Esophagus muscularis mucosa (tissue), 4 donors: ENCODE measurements around the gene PHC2. TPM values are rescaled to one million over a fixed set of nuclear protein-coding genes. Genes with fewer than 3 reads are reported as not detected.

Experiments used
- DNase-seq: peaks from one replicate; pipeline ENCODE4 v3.0.0-alpha.2; 2017; ENCODE audit errors: extremely low spot score
- H3K27ac ChIP-seq, 4 donors: fragments of 200-600 bp; sonication (generic); replicated peaks in 1 of 4; 1 replicate in 3 of 4; 2 replicates in 1 of 4; pipeline ENCODE4 v1.5.1; 2016 to 2019; ENCODE audit warnings: mild to moderate bottlenecking in 1 of 4
- H3K27me3 ChIP-seq, 4 donors: fragments of 200-600 bp; sonication (generic); one replicate each; pipeline versions ENCODE4 v1.5.1 to v1.6.0; 2016 to 2019
- H3K36me3 ChIP-seq, 4 donors: fragments of 200-600 bp; sonication (generic); one replicate each; pipeline ENCODE4 v1.5.1; 2016 to 2019
- H3K4me1 ChIP-seq, 4 donors: fragments of 200-600 bp; sonication (generic); one replicate each; pipeline ENCODE4 v1.5.1; 2016 to 2019
- H3K4me3 ChIP-seq, 4 donors: fragments of 200-600 bp; sonication (generic); 1 replicate in 2 of 4; 2 replicates in 2 of 4; pipeline ENCODE4 v1.5.1; 2016 to 2019; ENCODE audit warnings: mild to moderate bottlenecking in 4 of 4, moderate library complexity in 1 of 4
- H3K9me3 ChIP-seq, 4 donors: fragments of 200-600 bp; sonication (generic); 1 replicate in 3 of 4; 2 replicates in 1 of 4; pipeline ENCODE4 v1.5.1; 2016 to 2019
- EP300 ChIP-seq: sonication (generic); formaldehyde crosslinking; IDR thresholded peaks from one replicate; pipeline ENCODE4 v1.6.1; 2017; ENCODE audit warnings: antibody characterized with exemption
- POLR2A ChIP-seq: fragments of 450-650 bp; IDR thresholded peaks from one replicate; pipeline ENCODE4 v1.6.1; 2017; ENCODE audit warnings: antibody characterized with exemption, moderate library complexity, mild to moderate bottlenecking, low read depth
- POLR2AphosphoS5 ChIP-seq, 2 donors: sonication (generic); formaldehyde crosslinking; IDR thresholded peaks; one replicate each; pipeline ENCODE4 v1.6.1; 2017; ENCODE audit warnings: antibody characterized with exemption in 2 of 2
- WGBS: methylation state at CpG from one replicate; pipeline ENCODE4 v1.1.5; 2018; 5-methylcytosine and 5-hydroxymethylcytosine counted together
- intact Hi-C: fragments of 100-400 bp; cut with DNase I; formaldehyde crosslinking; loops from one replicate; pipeline ENCODE4 v1.15.1; 2023
- total RNA-seq, 4 donors: library from RNA; depleted of rRNA; stranded (reverse); fragments of >200 nt; gene quantifications; one replicate each; pipeline versions ENCODE4 v1.1.0 to v1.2.1, GENCODE V29; 2016
- TF ChIP-seq, protein P1 (sequence below), 3 experiments: fragments of 200-600 bp in 2 of 3; fragments of 450-650 bp in 1 of 3; sonication (generic) in 2 of 3; IDR thresholded peaks; one replicate each; pipeline ENCODE4 v1.5.1; 2017 to 2019; ENCODE audit warnings: antibody characterized with exemption in 3 of 3, mild to moderate bottlenecking in 2 of 3, moderate library complexity in 1 of 3

Gene PHC2
- total RNA-seq, 4 donors from 2014 or later = 104 to 274 (median 201) TPM

DNA sequence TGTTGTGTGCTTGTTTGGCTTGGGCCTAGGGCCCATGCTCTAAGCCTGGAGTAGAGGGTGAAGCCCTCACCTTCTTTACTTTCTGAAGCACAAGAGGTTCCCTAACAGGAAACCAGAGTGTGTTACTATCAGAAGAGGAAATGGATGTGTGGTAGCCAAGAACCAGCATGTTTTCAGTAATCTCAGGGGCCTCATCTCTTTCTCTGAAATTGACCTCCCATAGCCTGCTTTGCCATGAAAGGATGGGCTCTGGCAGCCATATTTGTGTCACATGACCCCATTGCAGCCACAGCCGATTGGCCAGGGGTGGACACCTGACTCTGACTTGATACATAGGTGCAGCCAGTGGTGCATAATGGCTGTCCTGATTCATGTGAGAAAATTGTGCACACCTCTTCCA, 128.6 kb downstream of the PHC2 start:
- 85% methylated on average over 1 of the region's 1 CpG for WGBS
- Histone ChIP-seq H3K9me3 (no peaks in the 10 kb centered on the region), H3K4me1 (peaks cover 25 to 44% (median 34%) of the 10 kb centered on the region in 4 donors), H3K4me3 (no peak overlapping the region), H3K36me3 (peaks cover 0 to 18% (median 15%) of the 10 kb centered on the region in 4 donors), H3K27me3 (peaks cover 0 to 11% (median 3%) of the 10 kb centered on the region in 4 donors), H3K27ac (peak overlapping the region in 1 of 4 donors; percentile 50)
- TF ChIP-seq POLR2A = no peak
- TF ChIP-seq, protein P1, sequence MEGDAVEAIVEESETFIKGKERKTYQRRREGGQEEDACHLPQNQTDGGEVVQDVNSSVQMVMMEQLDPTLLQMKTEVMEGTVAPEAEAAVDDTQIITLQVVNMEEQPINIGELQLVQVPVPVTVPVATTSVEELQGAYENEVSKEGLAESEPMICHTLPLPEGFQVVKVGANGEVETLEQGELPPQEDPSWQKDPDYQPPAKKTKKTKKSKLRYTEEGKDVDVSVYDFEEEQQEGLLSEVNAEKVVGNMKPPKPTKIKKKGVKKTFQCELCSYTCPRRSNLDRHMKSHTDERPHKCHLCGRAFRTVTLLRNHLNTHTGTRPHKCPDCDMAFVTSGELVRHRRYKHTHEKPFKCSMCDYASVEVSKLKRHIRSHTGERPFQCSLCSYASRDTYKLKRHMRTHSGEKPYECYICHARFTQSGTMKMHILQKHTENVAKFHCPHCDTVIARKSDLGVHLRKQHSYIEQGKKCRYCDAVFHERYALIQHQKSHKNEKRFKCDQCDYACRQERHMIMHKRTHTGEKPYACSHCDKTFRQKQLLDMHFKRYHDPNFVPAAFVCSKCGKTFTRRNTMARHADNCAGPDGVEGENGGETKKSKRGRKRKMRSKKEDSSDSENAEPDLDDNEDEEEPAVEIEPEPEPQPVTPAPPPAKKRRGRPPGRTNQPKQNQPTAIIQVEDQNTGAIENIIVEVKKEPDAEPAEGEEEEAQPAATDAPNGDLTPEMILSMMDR (IDR thresholded peaks at IDR 0.05) = no peak
- no peak for TF ChIP-seq POLR2AphosphoS5 (IDR thresholded peaks at IDR 0.05)
- TF ChIP-seq EP300 = no peak
- DNase-seq = no peak
- intact Hi-C loops = loop anchor here (5.0 kb wide), 1 partner anchor 125 kb away; no protein-coding TSS in a partner anchor

DNA sequence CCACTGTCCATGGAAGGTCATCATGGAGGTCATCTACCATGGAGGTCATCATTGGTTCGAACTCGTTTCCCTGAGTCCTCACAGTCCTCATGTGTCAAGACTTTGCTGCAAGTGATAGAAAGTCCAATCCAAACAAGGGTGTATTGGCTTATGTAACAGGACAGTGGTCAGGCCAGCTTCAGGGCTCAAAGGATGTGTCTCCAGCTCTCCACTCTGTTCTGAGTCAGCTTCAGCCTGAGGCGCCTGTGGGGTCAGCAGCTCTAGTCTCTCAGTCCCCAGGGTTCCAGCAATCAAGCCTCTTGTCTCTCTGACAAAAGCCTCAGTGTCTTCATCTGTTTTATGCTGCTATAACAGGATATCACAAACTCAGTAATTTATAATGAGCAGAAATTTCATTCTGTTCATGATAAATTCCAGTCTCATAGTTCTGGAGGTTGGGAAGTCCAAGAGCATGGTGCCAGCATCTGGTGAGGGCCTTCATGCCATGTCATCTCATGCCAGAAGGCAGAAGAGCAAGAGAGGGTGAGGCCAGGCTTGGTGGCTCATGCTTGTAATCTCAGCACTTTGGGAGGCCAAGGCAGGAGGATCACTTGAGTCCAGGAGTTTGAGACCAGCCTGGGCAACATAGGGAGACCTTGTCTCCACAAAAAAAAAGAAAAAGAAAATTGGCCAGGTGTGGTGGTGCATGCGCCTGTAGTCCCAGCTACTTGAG, 129.5 kb downstream of the PHC2 start:
- TF ChIP-seq POLR2AphosphoS5 (IDR thresholded peaks at IDR 0.05) (no peak), EP300 (no peak), POLR2A (no peak)
- TF ChIP-seq, protein P1 (IDR thresholded peaks at IDR 0.05) = no peak
- Histone ChIP-seq H3K4me1 (peaks cover 16 to 39% (median 26%) of the 10 kb centered on the region in 4 donors), H3K27me3 (peaks cover 0 to 2% (median under 1%) of the 10 kb centered on the region in 4 donors), H3K9me3 (no peaks in the 10 kb centered on the region), H3K27ac (peak overlapping the region; percentile 18 to 67 (median 54)), H3K36me3 (peaks cover 0 to 26% (median 21%) of the 10 kb centered on the region in 4 donors), H3K4me3 (no peak overlapping the region)
- no peak for DNase-seq
- WGBS = 78% methylated on average over 4 of the region's 4 CpGs
- intact Hi-C loops = loop anchor here (5.0 kb wide), 1 partner anchor 126 kb away; no protein-coding TSS in a partner anchor

DNA sequence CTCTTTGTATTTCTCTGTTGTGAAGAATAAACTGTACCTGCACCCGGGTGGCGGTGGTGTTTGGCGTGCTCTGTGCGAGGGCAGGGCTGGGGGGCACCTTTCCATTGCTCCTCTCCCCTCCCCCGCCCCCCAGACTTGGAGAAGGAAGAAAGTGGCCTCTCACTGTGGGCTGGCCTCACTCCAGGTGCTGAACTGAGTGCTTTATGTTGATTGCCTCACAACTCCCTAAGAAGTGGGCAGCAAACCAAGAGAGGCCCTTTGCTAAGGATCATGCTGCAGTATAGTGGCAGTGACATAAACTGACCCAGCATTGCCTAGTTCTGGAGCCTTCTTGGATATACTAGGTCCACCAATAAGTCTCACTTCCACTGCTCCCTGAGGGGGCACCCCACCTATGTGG, 130.2 kb downstream of the PHC2 start:
- peak overlapping the region; percentile 18 to 67 (median 54) for H3K27ac ChIP-seq

DNA sequence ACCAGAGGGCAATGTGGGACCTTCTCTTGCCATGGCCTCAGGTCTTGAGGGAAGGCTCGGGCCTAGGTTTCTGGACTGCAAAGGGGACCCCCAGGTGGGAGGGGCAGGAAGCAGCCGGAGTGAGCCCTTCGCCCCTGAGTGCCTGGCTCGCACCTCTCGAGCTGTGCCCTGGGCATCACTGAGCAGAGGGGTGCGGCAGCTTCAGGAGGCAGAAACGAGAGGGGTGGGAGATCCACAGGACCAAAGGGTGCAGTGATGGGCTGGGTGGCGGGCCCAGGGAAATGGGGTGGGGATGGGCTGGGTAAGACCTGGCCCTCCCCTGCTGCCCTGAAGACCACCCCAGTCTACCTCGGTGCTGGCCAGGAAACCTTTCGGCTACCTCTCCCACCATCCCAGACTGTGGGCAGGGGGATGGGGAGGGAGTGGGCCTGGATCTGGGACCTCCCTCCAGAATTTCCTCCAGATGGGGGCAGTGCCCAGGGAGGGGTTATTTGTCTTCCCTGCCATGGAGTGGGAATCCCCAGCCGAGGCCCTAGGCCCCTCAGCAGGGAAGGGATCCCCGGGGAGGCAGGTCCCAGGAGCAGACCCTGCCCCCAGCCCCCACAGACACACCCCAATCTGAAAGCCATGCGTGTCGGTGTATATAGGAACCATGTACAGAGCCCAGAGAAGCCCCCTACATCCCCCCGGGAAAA, 131.3 kb downstream of the PHC2 start:
- no peaks in the 10 kb centered on the region for H3K27me3 ChIP-seq
- peaks cover 22 to 53% (median 39%) of the 10 kb centered on the region in 4 donors for H3K4me1 ChIP-seq
- H3K4me3 ChIP-seq = no peak overlapping the region
- no peak for TF ChIP-seq POLR2A
- no peak for TF ChIP-seq POLR2AphosphoS5 (IDR thresholded peaks at IDR 0.05)
- TF ChIP-seq EP300 = no peak
- TF ChIP-seq, protein P1 (IDR thresholded peaks at IDR 0.05) = no peak
- 84% methylated on average over 14 of the region's 15 CpGs for WGBS
- peak overlapping the region in 2 of 4 donors; percentile 50 to 59 for H3K27ac ChIP-seq
- peaks cover 0 to 42% (median 34%) of the 10 kb centered on the region in 4 donors for H3K36me3 ChIP-seq
- intact Hi-C loops = loop anchor here (5.0 to 10.0 kb wide), 3 partner anchors 128 to 168 kb away; no protein-coding TSS in a partner anchor
- DNase-seq = no peak
- H3K9me3 ChIP-seq = no peaks in the 10 kb centered on the region

More for the DNA sequence above, 130.2 kb downstream of the PHC2 start:
- intact Hi-C loops = loop anchor here (5.0 kb wide), 1 partner anchor 127 kb away; no protein-coding TSS in a partner anchor
- Histone ChIP-seq H3K27me3 (no peaks in the 10 kb centered on the region), H3K36me3 (peaks cover 0 to 34% (median 26%) of the 10 kb centered on the region in 4 donors), H3K4me3 (no peak overlapping the region), H3K9me3 (no peaks in the 10 kb centered on the region), H3K4me1 (peaks cover 16 to 42% (median 30%) of the 10 kb centered on the region in 4 donors)
- no peak for DNase-seq
- WGBS = 45% methylated on average over 2 of the region's 5 CpGs
- peak in 1 of 2 donors; percentile 13 for TF ChIP-seq POLR2AphosphoS5 (IDR thresholded peaks at IDR 0.05)
- TF ChIP-seq POLR2A = no peak
- TF ChIP-seq, protein P1 (IDR thresholded peaks at IDR 0.05) = no peak
- TF ChIP-seq EP300 = no peak
